ENCODE results near the gene FOXO3.

DNA sequence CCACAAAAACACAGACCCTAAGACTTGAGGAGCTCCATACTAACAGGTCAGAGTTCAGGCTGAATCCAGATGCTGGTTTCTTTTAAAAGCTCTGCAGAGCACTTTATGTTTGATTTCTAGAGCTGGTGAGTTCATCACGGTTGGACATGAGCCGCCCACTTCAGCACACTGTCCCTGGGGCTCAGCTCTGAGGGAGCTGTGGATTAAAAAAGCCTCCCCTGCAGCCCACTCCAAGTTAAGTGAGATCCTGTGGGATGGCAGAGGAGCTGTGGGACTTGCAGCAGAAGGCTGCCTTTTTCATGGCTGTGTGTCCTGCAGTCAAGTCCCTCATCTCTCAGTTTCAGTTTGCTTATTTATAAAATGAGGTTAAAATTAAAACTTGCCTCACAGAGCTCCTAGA is 110.5 kb downstream of the FOXO3 start:
- TF ChIP-seq POLR2A (IDR thresholded peaks at IDR 0.05; ENCODE audit: low read length) (no peak), GATA1 (IDR thresholded peaks at IDR 0.05; ENCODE audit: low read depth, low read length) (no peak)

All from erythroblast (primary cell).